ENCODE measurements around the gene STIM1. TPM values are rescaled to one million over a fixed set of nuclear protein-coding genes. Genes with fewer than 3 reads are reported as not detected.

STIM1 gene
- total RNA-seq, 1 experiment from 2014 or later, result 15.2 TPM

- Histone ChIP-seq H2BK20ac (ENCODE audit: low read depth, low read length, poor library complexity, severe bottlenecking) (no peak overlapping the region), H3T11ph (ENCODE audit: low read length) (no peak overlapping the region), H3K56ac (ENCODE audit: insufficient read length, low read depth, low read length) (no peak overlapping the region), H3K79me2 (ENCODE audit: insufficient read depth, low read length) (no peaks in the 10 kb centered on the region), H2AFZ (ENCODE audit: low read length) (no peak overlapping the region), H3K4me2 (ENCODE audit: insufficient read depth, insufficient read length, low read length) (no peak overlapping the region), H3K23me2 (ENCODE audit: insufficient read length, low read depth, low read length, poor library complexity, severe bottlenecking) (no peaks in the 10 kb centered on the region), H2BK15ac (ENCODE audit: low read depth, low read length) (no peak overlapping the region), H3K27me3 (ENCODE audit: insufficient read depth, low read length) (no peaks in the 10 kb centered on the region), H3K9ac (ENCODE audit: extremely low read depth, insufficient read length, low read length) (no peak overlapping the region), H2BK12ac (ENCODE audit: insufficient read length, low read depth, low read length) (no peak overlapping the region), H2BK120ac (ENCODE audit: low read depth, low read length, poor library complexity, severe bottlenecking) (no peak overlapping the region), H4K8ac (replicated peaks; ENCODE audit: insufficient read length, low read depth, low read length) (no peak overlapping the region), H2BK5ac (ENCODE audit: insufficient read length, low read length) (no peak overlapping the region), H3K14ac (ENCODE audit: insufficient read depth, low read length) (no peak overlapping the region), H3K23ac (ENCODE audit: insufficient read length, low read depth, low read length) (no peak overlapping the region), H3K18ac (ENCODE audit: insufficient read length, low read depth, low read length) (no peak overlapping the region), H3K4ac (ENCODE audit: low read depth, low read length) (no peak overlapping the region), H3K27ac (ENCODE audit: insufficient read length, low read depth, low read length) (no peak overlapping the region), H4K5ac (ENCODE audit: insufficient read length, low read depth, low read length) (no peak overlapping the region), H3K9me3 (ENCODE audit: control insufficient read depth, low read depth, low read length) (no peaks in the 10 kb centered on the region), H2AK5ac (ENCODE audit: insufficient read length, low read length) (no peak overlapping the region), H4K20me1 (ENCODE audit: control insufficient read depth, insufficient read depth, insufficient read length) (no peaks in the 10 kb centered on the region), H4K91ac (ENCODE audit: insufficient read length, low read depth, low read length) (no peak overlapping the region), H3K79me1 (ENCODE audit: insufficient read depth, low read depth, low read length, poor library complexity, severe bottlenecking) (no peaks in the 10 kb centered on the region), H3K4me1 (ENCODE audit: insufficient read depth, low read length) (no peaks in the 10 kb centered on the region)
- no peak for TF ChIP-seq CTCF (conservative IDR thresholded peaks at IDR 0.05)
- no peak for DNase-seq
- no peaks in the 10 kb centered on the region for H3K27me3 Mint-ChIP-seq (ENCODE audit: low read depth)
- H3K27ac Mint-ChIP-seq, result no peak overlapping the region
- peaks cover 6 to 14% of the 10 kb centered on the region in 2 experiments; a peak in 3 of 5 replicates for H3K9me3 Mint-ChIP-seq
- no peak overlapping the region for H3K4me3 Mint-ChIP-seq
- H3K4me1 Mint-ChIP-seq, result no peaks in the 10 kb centered on the region; a peak in 1 of 4 replicates
- H3K36me3 Mint-ChIP-seq (ENCODE audit: insufficient read depth in 1 of 3, low read depth in 3 of 3), result peaks cover 37 to 74% (median 62%) of the 10 kb centered on the region in 3 experiments
Measured at GRCh38 chr11:4134806-4135205, 279.3 kb downstream of the STIM1 start.

Measured in H9 (cell line).